ENCODE measurements around the gene TRAK2. TPM values are rescaled to one million over a fixed set of nuclear protein-coding genes. Genes with fewer than 3 reads are reported as not detected.

Gene TRAK2
- total and polyA plus RNA-seq, 2 of the 13 experiments (the other 11 are each of a cell fraction or from before 2014, with no cell fraction given) = 7.7 to 21.0 TPM

DNA sequence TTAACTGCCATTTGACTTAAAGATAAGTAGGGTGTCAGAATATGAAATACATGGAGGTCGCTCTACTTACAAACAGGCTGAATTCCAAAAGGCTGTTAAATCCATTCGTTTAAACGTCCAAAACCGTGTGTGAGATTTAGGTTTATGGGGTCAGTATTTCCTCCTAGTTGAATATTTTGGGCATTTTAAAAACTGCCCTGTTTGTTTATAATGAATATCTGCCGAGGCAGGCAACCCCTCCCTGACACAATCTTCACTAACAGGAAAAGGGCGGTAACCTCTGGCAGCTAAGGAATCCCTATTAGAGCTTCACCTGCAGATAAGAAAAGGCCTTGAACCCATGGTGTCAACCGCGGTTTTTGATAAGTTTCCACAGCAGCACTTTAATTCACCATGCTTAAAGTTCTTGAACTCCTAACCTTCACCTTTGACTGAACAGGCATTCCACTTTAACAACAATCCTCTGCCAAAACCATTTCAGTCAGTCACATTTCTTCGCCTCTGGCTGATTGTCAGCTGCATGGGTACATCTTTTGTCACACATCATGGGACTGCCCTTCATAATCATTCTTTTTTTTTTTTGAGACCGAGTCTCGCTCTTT, 17.8 kb downstream of the TRAK2 start (continued):
- peak; percentile 68; the same call in 1 of the 2 replicates for TF ChIP-seq FOXJ3 (CRISPR knock-in tag; IDR thresholded peaks at IDR 0.05; ENCODE audit: borderline replicate concordance)
- TF ChIP-seq SAP130 (CRISPR knock-in tag; IDR thresholded peaks at IDR 0.05; ENCODE audit: low read depth) = peak; percentile 33; the same call in 1 of the 2 replicates
- TF ChIP-seq CENPBD1 (CRISPR knock-in tag; IDR thresholded peaks at IDR 0.05; ENCODE audit: borderline replicate concordance, low read depth) = no peak
- TF ChIP-seq TFDP1 (CRISPR knock-in tag; IDR thresholded peaks at IDR 0.05; ENCODE audit: borderline replicate concordance) = peak; percentile 34; the same call in 1 of the 2 replicates
- TF ChIP-seq, protein P1, sequence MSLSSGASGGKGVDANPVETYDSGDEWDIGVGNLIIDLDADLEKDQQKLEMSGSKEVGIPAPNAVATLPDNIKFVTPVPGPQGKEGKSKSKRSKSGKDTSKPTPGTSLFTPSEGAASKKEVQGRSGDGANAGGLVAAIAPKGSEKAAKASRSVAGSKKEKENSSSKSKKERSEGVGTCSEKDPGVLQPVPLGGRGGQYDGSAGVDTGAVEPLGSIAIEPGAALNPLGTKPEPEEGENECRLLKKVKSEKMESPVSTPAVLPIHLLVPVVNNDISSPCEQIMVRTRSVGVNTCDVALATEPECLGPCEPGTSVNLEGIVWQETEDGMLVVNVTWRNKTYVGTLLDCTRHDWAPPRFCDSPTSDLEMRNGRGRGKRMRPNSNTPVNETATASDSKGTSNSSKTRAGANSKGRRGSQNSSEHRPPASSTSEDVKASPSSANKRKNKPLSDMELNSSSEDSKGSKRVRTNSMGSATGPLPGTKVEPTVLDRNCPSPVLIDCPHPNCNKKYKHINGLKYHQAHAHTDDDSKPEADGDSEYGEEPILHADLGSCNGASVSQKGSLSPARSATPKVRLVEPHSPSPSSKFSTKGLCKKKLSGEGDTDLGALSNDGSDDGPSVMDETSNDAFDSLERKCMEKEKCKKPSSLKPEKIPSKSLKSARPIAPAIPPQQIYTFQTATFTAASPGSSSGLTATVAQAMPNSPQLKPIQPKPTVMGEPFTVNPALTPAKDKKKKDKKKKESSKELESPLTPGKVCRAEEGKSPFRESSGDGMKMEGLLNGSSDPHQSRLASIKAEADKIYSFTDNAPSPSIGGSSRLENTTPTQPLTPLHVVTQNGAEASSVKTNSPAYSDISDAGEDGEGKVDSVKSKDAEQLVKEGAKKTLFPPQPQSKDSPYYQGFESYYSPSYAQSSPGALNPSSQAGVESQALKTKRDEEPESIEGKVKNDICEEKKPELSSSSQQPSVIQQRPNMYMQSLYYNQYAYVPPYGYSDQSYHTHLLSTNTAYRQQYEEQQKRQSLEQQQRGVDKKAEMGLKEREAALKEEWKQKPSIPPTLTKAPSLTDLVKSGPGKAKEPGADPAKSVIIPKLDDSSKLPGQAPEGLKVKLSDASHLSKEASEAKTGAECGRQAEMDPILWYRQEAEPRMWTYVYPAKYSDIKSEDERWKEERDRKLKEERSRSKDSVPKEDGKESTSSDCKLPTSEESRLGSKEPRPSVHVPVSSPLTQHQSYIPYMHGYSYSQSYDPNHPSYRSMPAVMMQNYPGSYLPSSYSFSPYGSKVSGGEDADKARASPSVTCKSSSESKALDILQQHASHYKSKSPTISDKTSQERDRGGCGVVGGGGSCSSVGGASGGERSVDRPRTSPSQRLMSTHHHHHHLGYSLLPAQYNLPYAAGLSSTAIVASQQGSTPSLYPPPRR (CRISPR knock-in tag; IDR thresholded peaks at IDR 0.05; ENCODE audit: borderline replicate concordance) = peak; percentile 68
- no peak for TF ChIP-seq ONECUT2 (CRISPR knock-in tag; IDR thresholded peaks at IDR 0.05)
- peak; percentile 90 for TF ChIP-seq RARA (CRISPR knock-in tag; IDR thresholded peaks at IDR 0.05)
- 0 out of 2 replicates have a peak, but pooled peaks have one; percentile 29 for TF ChIP-seq CEBPG (CRISPR knock-in tag; IDR thresholded peaks at IDR 0.05)
- TF ChIP-seq IRF1 (CRISPR knock-in tag; IDR thresholded peaks at IDR 0.05; ENCODE audit: low read depth) = no peak
- no peak for TF ChIP-seq SMARCE1 (IDR thresholded peaks at IDR 0.05; ENCODE audit: borderline replicate concordance)
- TF ChIP-seq CREB1 (IDR thresholded peaks at IDR 0.05) = no peak
- TF ChIP-seq CREB1 (CRISPR knock-in tag; IDR thresholded peaks at IDR 0.05) = no peak
- TF ChIP-seq SALL1 (CRISPR knock-in tag; IDR thresholded peaks at IDR 0.05) = peak; percentile 32; the same call in 1 of the 2 replicates
- no peak for TF ChIP-seq TEAD2 (CRISPR knock-in tag; IDR thresholded peaks at IDR 0.05)
- 0 out of 2 replicates have a peak, but pooled peaks have one; percentile 43 for TF ChIP-seq KAT8 (CRISPR knock-in tag; IDR thresholded peaks at IDR 0.05)
- 0 out of 2 replicates have a peak, but pooled peaks have one; percentile 62 for TF ChIP-seq NAIF1 (CRISPR knock-in tag; IDR thresholded peaks at IDR 0.05; ENCODE audit: borderline replicate concordance)
- peak; percentile 75 for TF ChIP-seq ESRRA (CRISPR knock-in tag; IDR thresholded peaks at IDR 0.05; ENCODE audit: low read depth)
- peak; percentile 51 to 62; a peak in 3 of 4 replicates for TF ChIP-seq NR2F1 (CRISPR knock-in tag; IDR thresholded peaks at IDR 0.05)
- TF ChIP-seq HNF4A (CRISPR knock-in tag; IDR thresholded peaks at IDR 0.05) = peak; percentile 85
- TF ChIP-seq BCL6 (CRISPR knock-in tag; IDR thresholded peaks at IDR 0.05) = peak; percentile 59
- TF ChIP-seq ZNF138 (CRISPR knock-in tag; IDR thresholded peaks at IDR 0.05; ENCODE audit: low read depth) = no peak
- 0 out of 2 replicates have a peak, but pooled peaks have one; percentile 15 for TF ChIP-seq POGZ (CRISPR knock-in tag; IDR thresholded peaks at IDR 0.05)

Measured in HepG2 (cell line).